ENCODE results near the gene CPEB2. TPM values are rescaled to one million over a fixed set of nuclear protein-coding genes. Genes with fewer than 3 reads are reported as not detected.

The CPEB2 gene
- total RNA-seq, 4 donors from 2014 or later = 16.2 to 33.4 (median 23.9) TPM

DNA sequence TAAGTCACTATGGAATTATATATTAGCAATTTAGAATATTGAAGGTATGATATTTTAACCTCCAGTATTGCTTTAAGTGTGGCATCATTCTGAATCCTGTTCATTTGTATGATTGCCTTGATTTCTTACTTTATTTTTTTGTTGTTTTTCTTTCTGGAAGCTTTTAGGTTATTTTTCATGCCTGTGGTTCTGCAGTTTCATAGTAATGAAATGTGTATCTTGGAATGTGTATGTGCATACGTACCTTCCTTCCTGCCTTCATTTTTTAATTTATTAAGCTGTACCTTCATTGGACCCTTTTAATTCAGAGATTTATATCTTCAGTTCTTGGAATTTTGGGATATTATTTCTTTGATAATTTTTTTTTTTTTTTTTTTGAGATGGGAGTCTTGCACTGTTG, 22.1 kb downstream of the CPEB2 start:
- no peak overlapping the region for H3K4me3 ChIP-seq
- no peaks in the 10 kb centered on the region for H3K36me3 ChIP-seq
- H3K27ac ChIP-seq = no peak overlapping the region
- no peaks in the 10 kb centered on the region for H3K27me3 ChIP-seq
- no peaks in the 10 kb centered on the region for H3K9me3 ChIP-seq
- peaks cover 0 to 58% (median 10%) of the 10 kb centered on the region in 4 donors for H3K4me1 ChIP-seq
- no peak for TF ChIP-seq POLR2A (IDR thresholded peaks at IDR 0.05)
- TF ChIP-seq, protein P1, sequence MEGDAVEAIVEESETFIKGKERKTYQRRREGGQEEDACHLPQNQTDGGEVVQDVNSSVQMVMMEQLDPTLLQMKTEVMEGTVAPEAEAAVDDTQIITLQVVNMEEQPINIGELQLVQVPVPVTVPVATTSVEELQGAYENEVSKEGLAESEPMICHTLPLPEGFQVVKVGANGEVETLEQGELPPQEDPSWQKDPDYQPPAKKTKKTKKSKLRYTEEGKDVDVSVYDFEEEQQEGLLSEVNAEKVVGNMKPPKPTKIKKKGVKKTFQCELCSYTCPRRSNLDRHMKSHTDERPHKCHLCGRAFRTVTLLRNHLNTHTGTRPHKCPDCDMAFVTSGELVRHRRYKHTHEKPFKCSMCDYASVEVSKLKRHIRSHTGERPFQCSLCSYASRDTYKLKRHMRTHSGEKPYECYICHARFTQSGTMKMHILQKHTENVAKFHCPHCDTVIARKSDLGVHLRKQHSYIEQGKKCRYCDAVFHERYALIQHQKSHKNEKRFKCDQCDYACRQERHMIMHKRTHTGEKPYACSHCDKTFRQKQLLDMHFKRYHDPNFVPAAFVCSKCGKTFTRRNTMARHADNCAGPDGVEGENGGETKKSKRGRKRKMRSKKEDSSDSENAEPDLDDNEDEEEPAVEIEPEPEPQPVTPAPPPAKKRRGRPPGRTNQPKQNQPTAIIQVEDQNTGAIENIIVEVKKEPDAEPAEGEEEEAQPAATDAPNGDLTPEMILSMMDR (IDR thresholded peaks at IDR 0.05) = no peak
- no peak for TF ChIP-seq EP300 (IDR thresholded peaks at IDR 0.05)
- no peak for DNase-seq (ENCODE audit: low spot score in 2 of 2)
- 0% methylated on average over 1 of the region's 1 CpG for WGBS, 2 donors

DNA sequence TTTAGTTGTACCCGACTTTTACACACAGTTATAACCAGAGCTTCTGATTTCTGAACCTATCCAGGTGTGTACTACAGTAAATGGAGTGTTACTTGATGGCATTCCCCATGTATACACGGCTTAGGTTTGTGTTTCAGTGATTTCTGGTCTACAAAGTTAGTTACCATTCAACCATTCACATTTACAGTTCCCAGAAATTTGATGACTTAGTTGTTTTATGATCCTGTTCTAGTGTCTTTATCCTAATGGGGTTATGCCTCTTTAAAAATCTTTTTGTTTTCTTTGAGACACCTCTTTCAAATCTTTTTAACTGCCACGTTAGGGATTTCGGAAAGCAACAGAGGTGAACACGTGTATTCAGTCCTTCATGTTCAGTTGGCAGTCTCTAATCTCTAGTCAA, 23.4 kb downstream of the CPEB2 start:
- Histone ChIP-seq H3K4me3 (no peak overlapping the region), H3K27me3 (no peaks in the 10 kb centered on the region), H3K9me3 (no peaks in the 10 kb centered on the region), H3K36me3 (no peaks in the 10 kb centered on the region), H3K4me1 (peaks cover 0 to 51% (median 4%) of the 10 kb centered on the region in 4 donors), H3K27ac (no peak overlapping the region)
- WGBS, 2 donors = 92 to 97% methylated on average over 5 of the region's 5 CpGs
- DNase-seq (ENCODE audit: low spot score in 2 of 2) = no peak
- TF ChIP-seq, protein P1 (IDR thresholded peaks at IDR 0.05) = no peak
- TF ChIP-seq EP300 (IDR thresholded peaks at IDR 0.05) (no peak), POLR2A (IDR thresholded peaks at IDR 0.05) (no peak)

DNA sequence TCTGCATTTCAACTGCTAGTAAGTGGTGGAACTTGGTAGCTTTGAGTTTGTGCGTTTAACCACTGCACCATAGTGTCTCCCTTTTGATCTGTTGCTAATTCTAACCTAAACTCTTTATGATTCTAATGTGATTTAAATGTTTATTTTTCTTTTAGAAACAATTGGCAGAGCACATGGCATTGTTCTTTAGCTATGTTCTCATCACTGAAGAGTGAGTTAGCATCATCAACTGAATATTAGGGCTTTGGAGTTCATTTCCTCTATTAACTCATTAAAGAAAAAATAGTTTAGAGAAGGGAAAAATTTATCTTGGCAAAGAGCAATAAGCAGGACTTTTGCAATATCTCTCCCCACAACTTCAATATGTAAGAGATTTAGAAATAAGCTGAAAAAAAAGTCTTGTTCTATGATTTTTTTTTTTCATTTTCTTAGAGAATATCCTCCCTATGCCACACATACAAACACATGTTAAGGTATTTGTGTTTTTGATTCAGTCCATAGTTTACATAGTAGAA, 25.7 kb downstream of the CPEB2 start:
- Histone ChIP-seq H3K9me3 (no peaks in the 10 kb centered on the region), H3K27ac (peak overlapping the region in 1 of 4 donors; percentile 32)

DNA sequence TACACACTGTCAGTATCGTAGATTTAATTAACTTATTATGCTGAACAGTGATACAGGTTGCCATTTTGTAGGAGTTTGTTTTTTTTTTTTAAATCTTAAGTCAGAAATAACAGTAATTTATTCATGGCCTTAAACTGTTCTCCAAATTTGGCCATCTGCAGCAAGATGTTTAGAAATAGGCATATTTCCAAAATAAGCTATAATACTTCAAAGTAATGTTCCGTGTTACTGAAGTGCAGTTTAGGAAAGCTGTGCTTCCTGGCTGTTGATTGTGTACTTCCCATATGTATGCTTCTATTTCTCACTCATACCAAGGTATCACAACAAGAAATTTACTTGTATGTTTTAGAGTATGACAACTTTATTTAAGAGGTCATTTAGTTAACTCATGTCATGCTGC, 28.9 kb downstream of the CPEB2 start:
- Histone ChIP-seq H3K27me3 (no peaks in the 10 kb centered on the region), H3K36me3 (peaks cover 0 to 9% (median 0%) of the 10 kb centered on the region in 3 donors), H3K9me3 (no peaks in the 10 kb centered on the region), H3K27ac (no peak overlapping the region), H3K4me3 (no peak overlapping the region), H3K4me1 (peaks cover 0 to 54% (median 0%) of the 10 kb centered on the region in 4 donors)
- TF ChIP-seq EP300 (IDR thresholded peaks at IDR 0.05) = no peak
- no peak for TF ChIP-seq POLR2A (IDR thresholded peaks at IDR 0.05)
- TF ChIP-seq, protein P1 (IDR thresholded peaks at IDR 0.05) = no peak
- no peak for DNase-seq (ENCODE audit: low spot score in 2 of 2)
- WGBS, 2 donors = 57 to 64% methylated on average over 2 of the region's 2 CpGs

More for the DNA sequence above, 25.7 kb downstream of the CPEB2 start:
- H3K4me1 ChIP-seq = peaks cover 0 to 51% (median 0%) of the 10 kb centered on the region in 4 donors
- H3K27me3 ChIP-seq = no peaks in the 10 kb centered on the region
- no peak for TF ChIP-seq POLR2A (IDR thresholded peaks at IDR 0.05)
- TF ChIP-seq, protein P1 (IDR thresholded peaks at IDR 0.05) = no peak
- no peak for TF ChIP-seq EP300 (IDR thresholded peaks at IDR 0.05)
- no peak overlapping the region for H3K4me3 ChIP-seq
- no peak for DNase-seq (ENCODE audit: low spot score in 2 of 2)
- no peaks in the 10 kb centered on the region for H3K36me3 ChIP-seq
- WGBS, 2 donors = 96 to 97% methylated on average over 1 of the region's 1 CpG

DNA sequence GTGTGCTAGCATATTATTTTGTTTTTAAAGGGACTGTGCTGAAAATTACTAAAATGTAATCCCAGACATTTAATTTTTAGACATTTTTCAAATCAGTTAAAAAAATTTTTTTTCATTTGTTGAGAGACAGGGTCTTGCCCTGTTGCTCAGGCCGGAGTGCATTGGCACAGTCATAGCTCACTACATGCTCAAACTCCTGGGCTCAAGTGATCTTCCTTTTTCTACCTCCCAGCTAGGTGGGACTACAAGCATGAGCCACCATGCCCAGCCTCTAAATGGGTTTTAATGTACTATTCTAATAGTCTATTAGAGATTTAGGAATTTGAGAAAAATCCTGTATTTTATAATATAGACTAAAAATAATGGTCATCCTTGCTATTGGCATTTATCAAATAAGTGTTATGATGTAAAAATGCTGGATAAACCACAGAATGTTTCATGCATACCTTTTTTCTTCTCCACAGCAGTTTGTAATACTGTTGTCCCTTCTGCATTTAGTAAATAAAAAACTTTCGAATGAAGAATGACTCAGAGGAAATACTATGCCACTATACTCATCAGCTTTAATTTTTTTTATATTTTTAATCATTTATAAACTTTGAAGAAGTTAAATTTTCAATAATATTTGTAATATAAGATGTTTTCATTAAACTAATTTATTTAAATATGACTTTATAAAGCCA, 29.9 kb downstream of the CPEB2 start:
- no peaks in the 10 kb centered on the region for H3K9me3 ChIP-seq
- H3K36me3 ChIP-seq = peaks cover 0 to 11% (median 0%) of the 10 kb centered on the region in 3 donors
- no peak overlapping the region for H3K4me3 ChIP-seq
- no peaks in the 10 kb centered on the region for H3K27me3 ChIP-seq
- DNase-seq (ENCODE audit: low spot score in 2 of 2) = no peak
- 79 to 82% methylated on average over 2 of the region's 2 CpGs for WGBS, 2 donors
- no peak overlapping the region for H3K27ac ChIP-seq
- H3K4me1 ChIP-seq = peaks cover 0 to 54% (median 0%) of the 10 kb centered on the region in 4 donors
- TF ChIP-seq, protein P1 (IDR thresholded peaks at IDR 0.05) = no peak
- TF ChIP-seq POLR2A (IDR thresholded peaks at IDR 0.05) = no peak
- TF ChIP-seq EP300 (IDR thresholded peaks at IDR 0.05) = no peak
